H9 (cell line): ENCODE measurements around the gene DEFB110. TPM values are rescaled to one million over a fixed set of nuclear protein-coding genes. Genes with fewer than 3 reads are reported as not detected.
A peak's percentile ranks its signal among the peaks of the same experiment; 100 is the strongest.

Experiments used
- DNase-seq: peaks from one replicate; pipeline ENCODE4 v3.0.0-alpha.2; 2017
- H2AFZ ChIP-seq: one replicate; pipeline ENCODE4 v1.6.1; 2013; ENCODE audit warnings: mild to moderate bottlenecking, low read length, control low read depth, moderate library complexity
- H2AK5ac ChIP-seq: 2 replicates; pipeline ENCODE4 v1.6.1; 2013; ENCODE audit warnings: low read length, control low read depth, mixed read lengths; ENCODE audit not compliant: insufficient read length
- H2BK120ac ChIP-seq: one replicate; pipeline ENCODE4 v1.6.1; 2013; ENCODE audit warnings: low read depth, mild to moderate bottlenecking, low read length, control low read depth, inconsistent platforms; ENCODE audit not compliant: poor library complexity, severe bottlenecking
- H2BK12ac ChIP-seq: 2 replicates; pipeline ENCODE4 v1.6.1; 2013; ENCODE audit warnings: low read length, control low read depth, mixed read lengths, low read depth; ENCODE audit not compliant: insufficient read length
- H2BK15ac ChIP-seq: 2 replicates; pipeline ENCODE4 v1.6.1; 2013; ENCODE audit warnings: low read depth, low read length, control low read depth
- H2BK20ac ChIP-seq: one replicate; pipeline ENCODE4 v1.6.1; 2013; ENCODE audit warnings: low read depth, mild to moderate bottlenecking, low read length, control low read depth, inconsistent platforms; ENCODE audit not compliant: poor library complexity, severe bottlenecking
- H2BK5ac ChIP-seq: 2 replicates; pipeline ENCODE4 v1.6.1; 2013; ENCODE audit warnings: low read length, control low read depth, mixed read lengths; ENCODE audit not compliant: insufficient read length
- H3K14ac ChIP-seq: 2 replicates; pipeline ENCODE4 v1.6.1; 2013; ENCODE audit warnings: low read length, control low read depth; ENCODE audit not compliant: insufficient read depth
- H3K18ac ChIP-seq: 2 replicates; pipeline ENCODE4 v1.6.1; 2013; ENCODE audit warnings: low read depth, mild to moderate bottlenecking, mixed read lengths, low read length, control low read depth; ENCODE audit not compliant: insufficient read length
- H3K23ac ChIP-seq: 2 replicates; pipeline ENCODE4 v1.6.1; 2013; ENCODE audit warnings: low read length, control low read depth, mixed read lengths, low read depth; ENCODE audit not compliant: insufficient read length
- H3K23me2 ChIP-seq: 2 replicates; pipeline ENCODE4 v1.6.1; 2013; ENCODE audit warnings: low read depth, mild to moderate bottlenecking, mixed read lengths, low read length, control low read depth; ENCODE audit not compliant: insufficient read length, poor library complexity, severe bottlenecking
- H3K27ac ChIP-seq: 2 replicates; pipeline ENCODE4 v1.5.1; 2013; ENCODE audit warnings: low read length, control low read depth, mixed read lengths, low read depth; ENCODE audit not compliant: insufficient read length
- H3K27me3 ChIP-seq: 2 replicates; pipeline ENCODE4 v1.6.1; 2013; ENCODE audit warnings: low read length, control low read depth, inconsistent platforms; ENCODE audit not compliant: insufficient read depth
- H3K4ac ChIP-seq: 2 replicates; pipeline ENCODE4 v1.6.1; 2013; ENCODE audit warnings: low read depth, mild to moderate bottlenecking, control low read depth, inconsistent platforms, low read length, moderate library complexity
- H3K4me1 ChIP-seq: 2 replicates; pipeline ENCODE4 v1.6.1; 2013; ENCODE audit warnings: low read length, control low read depth, inconsistent platforms; ENCODE audit not compliant: insufficient read depth
- H3K4me2 ChIP-seq: 2 replicates; pipeline ENCODE4 v1.6.1; 2013; ENCODE audit warnings: low read length, control low read depth, mixed read lengths; ENCODE audit not compliant: insufficient read length, insufficient read depth
- H3K56ac ChIP-seq: 2 replicates; pipeline ENCODE4 v1.6.1; 2013; ENCODE audit warnings: low read depth, mild to moderate bottlenecking, mixed read lengths, low read length, control low read depth; ENCODE audit not compliant: insufficient read length
- H3K79me1 ChIP-seq: 2 replicates; pipeline ENCODE4 v1.6.1; 2013; ENCODE audit warnings: low read depth, mild to moderate bottlenecking, moderate library complexity, low read length, control low read depth, inconsistent platforms; ENCODE audit not compliant: insufficient read depth, poor library complexity, severe bottlenecking
- H3K79me2 ChIP-seq: 2 replicates; pipeline ENCODE4 v1.6.1; 2013; ENCODE audit warnings: low read length, control low read depth, inconsistent platforms; ENCODE audit not compliant: insufficient read depth
- H3K9ac ChIP-seq: 2 replicates; pipeline ENCODE4 v1.6.1; 2013; ENCODE audit warnings: low read length, control low read depth, mixed read lengths; ENCODE audit not compliant: insufficient read length; ENCODE audit errors: extremely low read depth
- H3K9me3 ChIP-seq: one replicate; pipeline ENCODE4 v1.6.1; 2013; ENCODE audit warnings: low read depth, low read length, inconsistent platforms; ENCODE audit not compliant: control insufficient read depth
- H3T11ph ChIP-seq: one replicate; pipeline ENCODE4 v1.6.1; 2013; ENCODE audit warnings: mild to moderate bottlenecking, low read length, control low read depth, inconsistent platforms
- H4K20me1 ChIP-seq: one replicate; pipeline ENCODE4 v1.6.1; 2013; ENCODE audit not compliant: control insufficient read depth, insufficient read length, insufficient read depth
- H4K5ac ChIP-seq: 2 replicates; pipeline ENCODE4 v1.6.1; 2013; ENCODE audit warnings: low read depth, mild to moderate bottlenecking, mixed read lengths, low read length, control low read depth; ENCODE audit not compliant: insufficient read length
- H4K8ac ChIP-seq: replicated peaks from 2 replicates; pipeline ENCODE4 v1.6.1; 2013; ENCODE audit warnings: low read length, control low read depth, mixed read lengths, low read depth; ENCODE audit not compliant: insufficient read length
- H4K91ac ChIP-seq: 2 replicates; pipeline ENCODE4 v1.6.1; 2013; ENCODE audit warnings: low read depth, mild to moderate bottlenecking, moderate library complexity, mixed read lengths, low read length, control low read depth; ENCODE audit not compliant: insufficient read length
- H3K27ac Mint-ChIP-seq, 3 experiments: 2 replicates in 2 of 3; 3 replicates in 1 of 3; pipeline ENCODE4 v1.8.0; 2020 to 2021; ENCODE audit warnings: mixed read lengths in 3 of 3, mild to moderate bottlenecking in 1 of 3, moderate library complexity in 1 of 3
- H3K27me3 Mint-ChIP-seq: 2 replicates; pipeline ENCODE4 v1.8.0; 2021; ENCODE audit warnings: low read depth, mild to moderate bottlenecking, moderate library complexity, mixed read lengths
- H3K36me3 Mint-ChIP-seq, 3 experiments: 2 replicates in 2 of 3; 3 replicates in 1 of 3; pipeline ENCODE4 v1.8.0; 2020 to 2021; ENCODE audit warnings: low read depth in 3 of 3, mixed read lengths in 3 of 3; ENCODE audit not compliant: insufficient read depth in 1 of 3
- H3K4me1 Mint-ChIP-seq, 2 experiments: 2 replicates each; pipeline ENCODE4 v1.8.0; 2020; ENCODE audit warnings: mixed read lengths in 2 of 2
- H3K4me3 Mint-ChIP-seq, 2 experiments: 2 replicates in 1 of 2; 3 replicates in 1 of 2; pipeline ENCODE4 v1.8.0; 2020 to 2021; ENCODE audit warnings: mild to moderate bottlenecking in 2 of 2, mixed read lengths in 2 of 2, moderate library complexity in 1 of 2
- H3K9me3 Mint-ChIP-seq, 2 experiments: 2 replicates in 1 of 2; 3 replicates in 1 of 2; pipeline ENCODE4 v1.8.0; 2020; ENCODE audit warnings: mild to moderate bottlenecking in 2 of 2, mixed read lengths in 2 of 2, moderate library complexity in 1 of 2
- WGBS: extraction: QIAGEN DNeasy Blood & Tissue Kit; methylation state at CpG from one replicate; pipeline ENCODE4 v1.1.7; 2013; ENCODE audit warnings: missing lambda C conversion rate, low lambda C conversion rate, mixed read lengths; ENCODE audit not compliant: insufficient read length; ENCODE audit errors: extremely low coverage; 5-methylcytosine and 5-hydroxymethylcytosine counted together
- total RNA-seq: library from RNA; stranded (reverse); gene quantifications from 2 replicates; pipeline ENCODE4 v1.2.1, GENCODE V29; 2021
- TF ChIP-seq, protein P1 (sequence below): fragments of 200-600 bp; sonication (generic); conservative IDR thresholded peaks from 3 replicates; pipeline ENCODE4 v1.8.0; 2021; ENCODE audit warnings: antibody characterized with exemption, mild to moderate bottlenecking

The DEFB110 gene
- total RNA-seq, 1 experiment from 2014 or later, result not detected

DNA sequence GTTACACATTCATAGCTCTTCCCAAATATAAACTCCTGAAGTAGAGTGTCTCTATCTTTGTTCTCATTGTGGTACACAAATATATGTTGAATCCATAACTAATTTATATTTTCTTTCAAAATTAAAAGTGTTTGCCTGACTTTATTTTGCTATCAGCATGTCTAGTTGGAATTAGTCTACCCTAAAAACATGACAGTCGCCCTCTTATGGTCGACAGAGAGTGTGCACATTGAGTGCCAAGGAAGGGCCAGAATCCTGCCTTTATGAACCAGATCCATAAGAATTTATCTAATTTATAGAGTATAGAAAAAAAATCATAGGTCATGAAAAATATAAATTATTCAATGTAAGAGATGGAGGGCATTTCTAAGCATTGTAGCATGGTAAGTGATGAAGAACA is 40.3 kb upstream of the DEFB110 start:
- H3K9me3 ChIP-seq, result no peaks in the 10 kb centered on the region
- Mint-ChIP-seq H3K9me3 (no peaks in the 10 kb centered on the region), H3K4me3 (no peak overlapping the region), H3K4me1 (no peaks in the 10 kb centered on the region; a peak in 1 of 4 replicates), H3K36me3 (no peaks in the 10 kb centered on the region), H3K27ac (no peak overlapping the region), H3K27me3 (no peaks in the 10 kb centered on the region)
- no peaks in the 10 kb centered on the region for H3K4me1 ChIP-seq
- H3K4me2 ChIP-seq, result no peak overlapping the region
- no peak overlapping the region for H2BK5ac ChIP-seq
- H2BK20ac ChIP-seq, result no peak overlapping the region
- H2AFZ ChIP-seq, result no peak overlapping the region
- no peaks in the 10 kb centered on the region for H3K79me2 ChIP-seq
- H3K14ac ChIP-seq, result no peak overlapping the region
- peak; percentile 29 for DNase-seq
- no peak overlapping the region for H3K56ac ChIP-seq
- H3K23me2 ChIP-seq, result no peaks in the 10 kb centered on the region
- H3K4ac ChIP-seq, result no peak overlapping the region
- H2BK12ac ChIP-seq, result no peak overlapping the region
- no peak overlapping the region for H3T11ph ChIP-seq
- H4K20me1 ChIP-seq, result no peaks in the 10 kb centered on the region
- no peak overlapping the region for H4K5ac ChIP-seq
- H2BK120ac ChIP-seq, result no peak overlapping the region
- H2BK15ac ChIP-seq, result no peak overlapping the region
- H3K27me3 ChIP-seq, result no peaks in the 10 kb centered on the region
- TF ChIP-seq, protein P1, sequence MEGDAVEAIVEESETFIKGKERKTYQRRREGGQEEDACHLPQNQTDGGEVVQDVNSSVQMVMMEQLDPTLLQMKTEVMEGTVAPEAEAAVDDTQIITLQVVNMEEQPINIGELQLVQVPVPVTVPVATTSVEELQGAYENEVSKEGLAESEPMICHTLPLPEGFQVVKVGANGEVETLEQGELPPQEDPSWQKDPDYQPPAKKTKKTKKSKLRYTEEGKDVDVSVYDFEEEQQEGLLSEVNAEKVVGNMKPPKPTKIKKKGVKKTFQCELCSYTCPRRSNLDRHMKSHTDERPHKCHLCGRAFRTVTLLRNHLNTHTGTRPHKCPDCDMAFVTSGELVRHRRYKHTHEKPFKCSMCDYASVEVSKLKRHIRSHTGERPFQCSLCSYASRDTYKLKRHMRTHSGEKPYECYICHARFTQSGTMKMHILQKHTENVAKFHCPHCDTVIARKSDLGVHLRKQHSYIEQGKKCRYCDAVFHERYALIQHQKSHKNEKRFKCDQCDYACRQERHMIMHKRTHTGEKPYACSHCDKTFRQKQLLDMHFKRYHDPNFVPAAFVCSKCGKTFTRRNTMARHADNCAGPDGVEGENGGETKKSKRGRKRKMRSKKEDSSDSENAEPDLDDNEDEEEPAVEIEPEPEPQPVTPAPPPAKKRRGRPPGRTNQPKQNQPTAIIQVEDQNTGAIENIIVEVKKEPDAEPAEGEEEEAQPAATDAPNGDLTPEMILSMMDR, result peak; percentile 81
- no peak overlapping the region for H4K8ac ChIP-seq
- no peaks in the 10 kb centered on the region for H3K79me1 ChIP-seq
- no peak overlapping the region for H2AK5ac ChIP-seq
- no peak overlapping the region for H4K91ac ChIP-seq
- WGBS, result no CpG with 5 or more reads among the region's 2 CpGs
- no peak overlapping the region for H3K18ac ChIP-seq
- H3K9ac ChIP-seq, result no peak overlapping the region
- H3K27ac ChIP-seq, result no peak overlapping the region
- no peak overlapping the region for H3K23ac ChIP-seq
